GM10266 (cell line): ENCODE measurements around the gene SMC3.

Experiments used
- DNase-seq: peaks from one replicate; pipeline ENCODE4 v3.0.0; 2012; ENCODE audit errors: extremely low spot score
- CTCF ChIP-seq: IDR thresholded peaks from 2 replicates; pipeline ENCODE4 v1.5.1; 2012; ENCODE audit warnings: mild to moderate bottlenecking, low read depth; ENCODE audit not compliant: control insufficient read depth, insufficient read depth; ENCODE audit errors: missing control alignments

SMC3 gene

GRCh38 chr10:110584006-110584405 is 16.5 kb downstream of the SMC3 start:
- no peak for TF ChIP-seq CTCF

GRCh38 chr10:110591760-110592159 is 24.3 kb downstream of the SMC3 start:
- TF ChIP-seq CTCF, result no peak
- no peak for DNase-seq

More at GRCh38 chr10:110584006-110584405, 16.5 kb downstream of the SMC3 start:
- no peak for DNase-seq

GRCh38 chr10:110597476-110597875 is 30.0 kb downstream of the SMC3 start:
- no peak for TF ChIP-seq CTCF
- DNase-seq, result no peak

GRCh38 chr10:110600487-110601101 is 33.1 kb downstream of the SMC3 start:
- no peak for DNase-seq
- peak; percentile 43 for TF ChIP-seq CTCF

- no peak for DNase-seq
- no peak for TF ChIP-seq CTCF
Observed at GRCh38 chr10:110601581-110601980, 34.1 kb downstream of the SMC3 start.

GRCh38 chr10:110608087-110608486 is 40.6 kb downstream of the SMC3 start:
- TF ChIP-seq CTCF, result no peak
- DNase-seq, result no peak

GRCh38 chr10:110609605-110610004 is 42.1 kb downstream of the SMC3 start:
- no peak for TF ChIP-seq CTCF
- no peak for DNase-seq
